Neural cell (in vitro differentiated cells): ENCODE results near the gene ATP2B2. TPM values are rescaled to one million over a fixed set of nuclear protein-coding genes. Genes with fewer than 3 reads are reported as not detected.

Source experiments
- H2AFZ ChIP-seq: fragments of 200-600, 300-800 bp; sonication (generic), shearing (Covaris generic); 2 replicates; pipeline ENCODE4 v1.6.0; 2014; ENCODE audit warnings: low read depth, mild to moderate bottlenecking, antibody characterized with exemption, low read length, moderate library complexity
- H3F3A ChIP-seq: fragments of 200-600 bp; shearing (Covaris generic); 2 replicates; pipeline ENCODE4 v1.6.1; 2016; ENCODE audit warnings: mild to moderate bottlenecking, moderate library complexity, mixed read lengths, antibody characterized with exemption, low read length; ENCODE audit not compliant: insufficient read depth, poor library complexity, severe bottlenecking
- H3K27ac ChIP-seq: fragments of 200-600, 300-800 bp; sonication (generic), shearing (Covaris generic); 2 replicates; pipeline ENCODE4 v1.5.1; 2014; ENCODE audit warnings: mild to moderate bottlenecking, low read length, moderate library complexity
- H3K27me3 ChIP-seq: fragments of 300-800, 200-600 bp; sonication (generic), shearing (Covaris generic); 2 replicates; pipeline ENCODE4 v1.6.0; 2014; ENCODE audit warnings: mild to moderate bottlenecking, low read depth, low read length, moderate library complexity; ENCODE audit not compliant: insufficient read depth
- H3K36me3 ChIP-seq: fragments of 300-800, 200-600 bp; sonication (generic), shearing (Covaris generic); 2 replicates; pipeline ENCODE4 v1.5.1; 2014; ENCODE audit warnings: mild to moderate bottlenecking, antibody characterized with exemption, low read length, moderate library complexity; ENCODE audit not compliant: insufficient read depth
- H3K4me2 ChIP-seq: fragments of 300-800, 200-600 bp; sonication (generic), shearing (Covaris generic); 2 replicates; pipeline ENCODE4 v1.6.0; 2014; ENCODE audit warnings: mild to moderate bottlenecking, low read length
- H3K4me3 ChIP-seq: fragments of 300-800, 200-600 bp; sonication (generic), shearing (Covaris generic); 2 replicates; pipeline ENCODE4 v1.5.1; 2014; ENCODE audit warnings: mild to moderate bottlenecking, low read length, moderate library complexity
- H3K79me2 ChIP-seq: fragments of 200-600 bp; shearing (Covaris generic); replicated peaks from 2 replicates; pipeline ENCODE4 v1.6.0; 2014; ENCODE audit warnings: mild to moderate bottlenecking, low read length, moderate library complexity; ENCODE audit not compliant: insufficient read depth
- H3K9ac ChIP-seq: fragments of 300-800, 200-600 bp; sonication (generic), shearing (Covaris generic); 2 replicates; pipeline ENCODE4 v1.6.1; 2016; ENCODE audit warnings: mild to moderate bottlenecking, low read length, mixed read lengths
- H3K9me2 ChIP-seq: fragments of 200-600 bp; shearing (Covaris generic); 2 replicates; pipeline ENCODE4 v1.6.1; 2016; ENCODE audit warnings: mild to moderate bottlenecking, low read length, mixed read lengths; ENCODE audit not compliant: insufficient read depth
- H3K9me3 ChIP-seq: fragments of 200-600, 300-800 bp; sonication (generic), shearing (Covaris generic); 2 replicates; pipeline ENCODE4 v1.6.1; 2016; ENCODE audit warnings: mild to moderate bottlenecking, mixed run types, low read length, moderate library complexity, mixed read lengths
- H4K20me1 ChIP-seq: fragments of 200-600 bp; shearing (Covaris generic); 2 replicates; pipeline ENCODE4 v1.6.1; 2016; ENCODE audit warnings: mild to moderate bottlenecking, mixed run types; ENCODE audit not compliant: insufficient read depth
- CTCF ChIP-seq: fragments of 450-650 bp; IDR thresholded peaks from 2 replicates; pipeline ENCODE4 v1.5.1; 2014; ENCODE audit warnings: antibody characterized with exemption, mild to moderate bottlenecking, moderate library complexity; ENCODE audit not compliant: poor library complexity, severe bottlenecking
- EP300 ChIP-seq: fragments of 450-650 bp; conservative IDR thresholded peaks from 2 replicates; pipeline ENCODE4 v1.6.1; 2014; ENCODE audit warnings: antibody characterized with exemption, mild to moderate bottlenecking, moderate library complexity; ENCODE audit not compliant: poor library complexity, severe bottlenecking
- EZH2 ChIP-seq: fragments of 200-600, 300-800 bp; shearing (Covaris generic), sonication (generic); IDR thresholded peaks from 2 replicates; pipeline ENCODE4 v1.6.1; 2014; ENCODE audit warnings: antibody characterized with exemption, low read length, borderline replicate concordance, mild to moderate bottlenecking; ENCODE audit not compliant: insufficient read depth, poor library complexity, severe bottlenecking
- MXI1 ChIP-seq: fragments of 450-650 bp; conservative IDR thresholded peaks from 2 replicates; pipeline ENCODE4 v1.6.1; 2014; ENCODE audit warnings: antibody characterized with exemption, mild to moderate bottlenecking; ENCODE audit not compliant: poor library complexity, severe bottlenecking
- POLR2AphosphoS5 ChIP-seq: IDR thresholded peaks from 2 replicates; pipeline ENCODE4 v1.6.1; 2012
- RAD21 ChIP-seq: fragments of 450-650 bp; conservative IDR thresholded peaks from 2 replicates; pipeline ENCODE4 v1.6.1; 2014; ENCODE audit warnings: antibody characterized with exemption, mild to moderate bottlenecking, moderate library complexity
- REST ChIP-seq: IDR thresholded peaks from 2 replicates; pipeline ENCODE4 v1.6.1; 2012; ENCODE audit warnings: borderline replicate concordance
- SMC3 ChIP-seq: fragments of 450-650 bp; conservative IDR thresholded peaks from 2 replicates; pipeline ENCODE4 v1.6.1; 2014; ENCODE audit warnings: antibody characterized with exemption, mild to moderate bottlenecking, moderate library complexity; ENCODE audit not compliant: poor library complexity
- TAF1 ChIP-seq: IDR thresholded peaks from 2 replicates; pipeline ENCODE4 v1.6.1; 2012; ENCODE audit warnings: low read depth
- polyA plus RNA-seq: library from polyadenylated mRNA; depleted of rRNA; stranded (reverse); fragments of >200 nt; gene quantifications from 2 replicates; pipeline ENCODE4 v1.2.3, GENCODE V29; 2014

Gene ATP2B2
- polyA plus RNA-seq, 1 donor from 2014 or later, result 8.3 TPM

GRCh38 chr3:10530241-10530640 is 24.9 kb upstream of the ATP2B2 start:
- Histone ChIP-seq H3K9me3 (no peaks in the 10 kb centered on the region), H3K4me2 (no peak overlapping the region), H3K9me2 (no peaks in the 10 kb centered on the region), H3K79me2 (no peaks in the 10 kb centered on the region), H3K36me3 (no peaks in the 10 kb centered on the region), H3K9ac (no peak overlapping the region), H3F3A (no peaks in the 10 kb centered on the region), H3K27ac (no peak overlapping the region), H4K20me1 (no peaks in the 10 kb centered on the region), H2AFZ (no peak overlapping the region), H3K27me3 (no peaks in the 10 kb centered on the region), H3K4me3 (no peak overlapping the region)
- no peak for TF ChIP-seq SMC3
- no peak for TF ChIP-seq EZH2
- no peak for TF ChIP-seq CTCF
- no peak for TF ChIP-seq RAD21
- TF ChIP-seq TAF1, result no peak
- TF ChIP-seq REST, result no peak
- TF ChIP-seq MXI1, result no peak
- TF ChIP-seq POLR2AphosphoS5, result no peak
- TF ChIP-seq EP300, result no peak

GRCh38 chr3:10529809-10530208 is 24.4 kb upstream of the ATP2B2 start:
- H3K9me2 ChIP-seq, result no peaks in the 10 kb centered on the region
- H3K4me3 ChIP-seq, result no peak overlapping the region
- H3K9ac ChIP-seq, result no peak overlapping the region
- no peak overlapping the region for H2AFZ ChIP-seq
- no peaks in the 10 kb centered on the region for H3K79me2 ChIP-seq
- no peaks in the 10 kb centered on the region for H3K27me3 ChIP-seq
- TF ChIP-seq POLR2AphosphoS5 (no peak), MXI1 (no peak), RAD21 (no peak), EZH2 (no peak), REST (no peak), TAF1 (no peak), EP300 (no peak), CTCF (no peak), SMC3 (no peak)
- no peak overlapping the region for H3K4me2 ChIP-seq
- H3K27ac ChIP-seq, result no peak overlapping the region
- H3K9me3 ChIP-seq, result no peaks in the 10 kb centered on the region
- H3K36me3 ChIP-seq, result no peaks in the 10 kb centered on the region
- H3F3A ChIP-seq, result no peaks in the 10 kb centered on the region
- no peaks in the 10 kb centered on the region for H4K20me1 ChIP-seq
